Activated naive CD4-positive, alpha-beta T cell treated with anti-CD3 and anti-CD28 coated beads, Interleukin-2, amount 50 U/mL, for 72 hours (primary cell): ENCODE results near the gene PMFBP1. TPM values are rescaled to one million over a fixed set of nuclear protein-coding genes. Genes with fewer than 3 reads are reported as not detected.
A peak's percentile ranks its signal among the peaks of the same experiment; 100 is the strongest.
"Not testable (repeated sequence)": the region's sequence is repeated elsewhere in the genome, so short reads cannot be mapped to it uniquely, and the experiment has no call there.

Experiments
- ATAC-seq, 2 donors: fragments of 150-1000 bp; cut with Tn5 transposase; 2 replicates each; pipeline ENCODE4 v1.10.0; 2021; ENCODE audit warnings: mild to moderate bottlenecking in 2 of 2, moderate library complexity in 2 of 2
- DNase-seq, 2 donors: peaks; one replicate each; pipeline ENCODE4 v3.0.0; 2021 to 2022; ENCODE audit warnings: low spot score in 2 of 2
- H3K27ac Mint-ChIP-seq, 2 donors: one replicate each; pipeline ENCODE4 v1.8.0; 2022; ENCODE audit warnings: mild to moderate bottlenecking in 2 of 2, mixed read lengths in 2 of 2
- H3K36me3 Mint-ChIP-seq, 2 donors: one replicate each; pipeline ENCODE4 v1.8.0; 2022; ENCODE audit warnings: mixed read lengths in 2 of 2
- H3K9me3 Mint-ChIP-seq, 2 donors: one replicate each; pipeline ENCODE4 v1.8.0; 2022; ENCODE audit warnings: mixed read lengths in 2 of 2
- total RNA-seq, 2 donors: library from RNA; stranded (reverse); gene quantifications; one replicate each; pipeline ENCODE4 v1.2.3, GENCODE V29; 2022

PMFBP1 gene
- total RNA-seq, 2 donors from 2014 or later = 0.16 to 3.1 TPM

DNA sequence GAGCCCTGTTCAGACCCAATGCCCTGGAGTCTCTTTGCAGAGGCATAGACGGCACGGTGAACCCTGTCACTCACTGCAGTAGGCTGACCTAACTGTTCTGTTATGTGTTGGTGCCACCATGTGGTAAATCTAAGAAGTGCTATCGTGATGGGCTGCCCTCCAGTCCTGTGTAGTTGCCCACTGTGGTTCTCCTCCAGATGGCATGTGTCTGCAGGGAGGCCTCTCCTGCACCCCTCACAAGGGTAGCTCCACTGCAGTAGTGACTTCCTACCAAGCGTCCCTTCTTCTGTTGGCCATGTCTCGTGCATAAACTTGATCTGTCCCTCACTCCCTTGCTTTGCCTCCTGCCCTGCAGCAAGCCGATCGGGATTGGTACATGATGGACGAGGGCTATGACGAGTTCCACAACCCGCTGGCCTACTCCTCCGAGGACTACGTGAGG is 72.6 kb downstream of the PMFBP1 start:
- H3K27ac Mint-ChIP-seq = no peak overlapping the region
- ATAC-seq = peak; percentile 78 to 91
- no peaks in the 10 kb centered on the region for H3K9me3 Mint-ChIP-seq
- DNase-seq = peak in 1 of 2 donors; percentile 60
- H3K36me3 Mint-ChIP-seq = peaks cover 24 to 33% of the 10 kb centered on the region in 2 donors

DNA sequence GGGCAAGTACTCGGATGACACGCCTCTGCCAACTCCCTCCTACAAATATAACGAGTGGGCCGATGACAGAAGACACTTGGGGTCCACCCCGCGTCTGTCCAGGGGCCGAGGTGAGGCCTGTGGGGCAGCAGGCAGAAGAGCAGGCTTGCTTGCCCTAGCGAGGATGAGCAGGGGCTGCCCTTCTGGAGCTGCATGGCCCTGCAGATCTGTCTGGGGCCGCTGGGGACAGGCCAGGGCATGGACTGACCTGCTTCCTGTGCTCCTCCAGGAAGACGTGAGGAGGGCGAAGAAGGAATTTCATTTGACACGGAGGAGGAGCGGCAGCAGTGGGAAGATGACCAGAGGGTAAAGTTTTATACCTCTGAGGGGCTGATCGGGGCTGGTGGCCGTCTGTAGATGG is 73.0 kb downstream of the PMFBP1 start:
- Mint-ChIP-seq H3K36me3 (peaks cover 28 to 38% of the 10 kb centered on the region in 2 donors), H3K27ac (no peak overlapping the region), H3K9me3 (no peaks in the 10 kb centered on the region)
- DNase-seq = no peak
- peak in 1 of 2 donors; percentile 2 for ATAC-seq

DNA sequence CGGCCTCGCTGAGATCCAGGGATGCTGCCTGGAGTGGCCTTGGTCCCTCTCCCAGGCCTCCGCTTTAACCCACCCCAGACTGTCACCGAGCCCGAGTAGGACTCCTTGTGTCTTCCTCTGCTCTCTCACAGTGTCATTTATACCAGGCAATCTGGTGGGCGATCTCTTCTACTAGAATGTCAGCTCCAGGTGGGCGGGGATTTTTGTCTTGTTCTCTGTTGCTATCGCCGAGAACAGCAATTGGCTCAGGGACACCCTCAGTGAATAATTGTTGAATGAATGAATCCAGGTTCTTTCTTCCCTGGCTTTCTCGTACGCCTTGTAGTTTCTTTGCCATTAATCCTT is 77.7 kb downstream of the PMFBP1 start:
- Mint-ChIP-seq H3K36me3 (peaks cover 29 to 40% of the 10 kb centered on the region in 2 donors), H3K9me3 (no peaks in the 10 kb centered on the region), H3K27ac (peak overlapping the region; percentile 98 to 99)
- DNase-seq (no peak), ATAC-seq (no peak)

DNA sequence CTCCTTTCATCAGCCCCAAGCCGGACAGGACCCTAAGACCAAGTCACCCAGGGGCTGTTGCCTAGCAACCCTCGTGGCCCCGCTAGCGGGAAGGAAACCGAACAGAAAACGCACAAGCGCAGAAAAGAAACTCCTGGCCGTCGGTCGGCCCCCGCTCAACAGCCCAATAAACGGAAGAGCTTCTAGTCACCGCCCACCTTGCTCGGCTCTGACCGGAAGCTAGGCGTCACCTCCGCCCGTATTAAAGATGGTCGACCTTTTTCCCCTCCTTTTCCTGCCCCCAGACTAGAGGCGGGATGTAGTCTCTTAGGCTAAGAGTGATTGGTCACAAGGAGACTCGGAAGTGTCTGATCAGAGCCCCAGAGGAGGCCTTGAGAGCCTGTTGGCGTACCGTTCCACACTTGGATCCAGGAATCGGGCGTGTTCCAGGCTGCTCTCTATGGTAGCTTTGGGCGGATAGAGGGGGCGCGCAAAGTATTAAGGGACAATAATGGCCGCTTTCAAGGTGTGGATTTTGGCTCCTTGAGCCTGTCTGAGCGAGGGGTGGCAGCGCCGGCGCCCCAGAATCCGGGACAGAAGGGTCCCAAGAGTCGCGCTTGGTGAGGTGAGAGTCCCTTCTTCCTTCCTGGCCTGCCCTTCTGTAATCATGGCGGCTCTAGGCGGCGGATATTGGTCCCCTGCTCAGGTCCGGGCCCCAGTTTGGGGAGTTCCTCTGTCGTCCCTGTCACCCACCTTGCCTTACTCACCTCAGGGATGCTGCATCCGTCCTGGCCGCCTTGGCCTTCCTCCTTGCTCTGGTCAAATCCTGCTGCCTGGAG is 78.3 kb downstream of the PMFBP1 start, which contains the start of the genes DHX38 and TXNL4B:
TSS of gene DHX38 (plus strand) at position 400 of the 818 bp plus-strand sequence. CDS start 2,311 bp downstream, outside the sequence.
TSS of gene TXNL4B (minus strand) at position 173 of the 818 bp plus-strand sequence. CDS start 2,871 bp downstream, outside the sequence.
- H3K27ac Mint-ChIP-seq = peak within 1 kb of the TSS; percentile 98 to 99
- ATAC-seq (peak; percentile 96 to 97), DNase-seq (peak; percentile 85 to 93)
- peaks cover 35 to 42% of the 10 kb centered on the region in 2 donors for H3K36me3 Mint-ChIP-seq
- no peaks in the 10 kb centered on the region for H3K9me3 Mint-ChIP-seq

DNA sequence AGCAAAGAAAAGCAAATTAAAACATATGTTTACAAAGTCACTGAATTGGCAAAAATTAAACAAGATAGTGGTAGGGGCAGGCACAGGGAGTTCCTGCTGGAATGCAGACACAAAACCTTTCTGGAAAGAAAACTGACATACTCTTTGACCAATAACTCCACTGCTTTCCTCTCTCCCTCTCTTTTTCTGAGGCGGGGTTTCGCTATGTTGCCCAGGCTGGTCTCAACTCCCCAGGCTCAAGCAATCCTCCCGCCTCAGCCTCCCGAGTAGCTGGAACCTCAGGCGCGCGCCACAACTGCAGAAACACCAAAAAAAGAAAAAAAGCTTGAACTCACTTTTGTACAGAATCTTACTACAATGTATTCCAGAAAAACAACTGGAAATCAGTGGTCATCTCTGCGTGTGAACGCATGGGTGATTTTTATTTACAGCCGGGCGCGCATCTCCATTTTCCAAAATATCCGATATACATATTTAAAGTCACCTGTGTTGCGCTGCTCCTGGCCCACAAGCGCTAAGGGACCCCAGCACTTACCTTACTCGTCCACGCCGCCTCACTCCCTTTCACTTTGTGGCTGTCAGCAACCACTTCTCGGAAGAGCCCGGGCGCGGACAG is 79.0 kb downstream of the PMFBP1 start:
- H3K9me3 Mint-ChIP-seq = no peaks in the 10 kb centered on the region
- peak overlapping the region; percentile 98 to 99 for H3K27ac Mint-ChIP-seq
- peaks cover 35 to 39% of the 10 kb centered on the region in 2 donors for H3K36me3 Mint-ChIP-seq
- DNase-seq (no peak), ATAC-seq (no peak)

DNA sequence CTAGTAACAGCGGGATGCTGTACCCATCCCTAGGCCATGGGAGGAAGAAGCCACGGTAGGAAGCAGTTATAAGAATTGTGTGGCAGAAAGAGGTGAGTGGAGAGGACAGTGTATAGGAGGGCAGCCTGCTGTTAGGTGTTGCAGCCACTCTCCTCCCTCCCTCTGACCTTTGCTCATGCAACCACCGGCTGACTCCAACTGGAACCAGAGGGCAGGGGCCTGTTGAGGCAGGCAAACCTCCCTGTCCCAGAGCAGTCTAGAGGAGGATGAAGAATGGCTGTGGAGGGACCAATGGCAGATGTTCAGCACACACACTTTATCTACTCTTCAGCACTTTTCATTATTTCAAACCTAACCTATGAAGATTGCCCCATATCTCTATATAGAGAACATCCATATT is 80.7 kb downstream of the PMFBP1 start:
- DNase-seq = no peak
- peak overlapping the region; percentile 18 to 51 for H3K27ac Mint-ChIP-seq
- no peaks in the 10 kb centered on the region for H3K9me3 Mint-ChIP-seq
- no peak for ATAC-seq
- H3K36me3 Mint-ChIP-seq = peaks cover 31 to 32% of the 10 kb centered on the region in 2 donors

DNA sequence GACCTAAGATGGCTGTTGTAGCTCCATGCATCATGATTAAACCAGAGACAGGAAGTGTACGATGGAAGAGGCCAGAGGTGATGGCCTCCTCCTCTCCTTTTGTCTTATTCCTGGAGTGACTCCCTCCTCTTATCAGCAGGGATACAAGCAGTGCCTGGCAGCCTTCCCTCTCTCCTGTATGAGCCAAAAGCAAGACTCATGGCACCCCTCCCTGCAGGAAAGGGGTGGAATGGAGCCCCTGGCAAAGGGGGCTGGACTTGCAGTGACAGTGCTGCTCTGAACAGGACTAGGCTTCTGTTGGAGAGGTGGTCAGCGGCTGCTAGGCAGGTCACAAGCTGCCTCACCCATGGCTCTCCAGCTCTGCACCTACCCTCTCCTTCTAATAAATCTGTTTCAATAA is 87.0 kb downstream of the PMFBP1 start:
- no peak overlapping the region for H3K27ac Mint-ChIP-seq
- DNase-seq (no peak), ATAC-seq (no peak)
- H3K36me3 Mint-ChIP-seq = peaks cover 31 to 40% of the 10 kb centered on the region in 2 donors
- peaks cover 0 to 5% of the 10 kb centered on the region in 2 donors for H3K9me3 Mint-ChIP-seq

DNA sequence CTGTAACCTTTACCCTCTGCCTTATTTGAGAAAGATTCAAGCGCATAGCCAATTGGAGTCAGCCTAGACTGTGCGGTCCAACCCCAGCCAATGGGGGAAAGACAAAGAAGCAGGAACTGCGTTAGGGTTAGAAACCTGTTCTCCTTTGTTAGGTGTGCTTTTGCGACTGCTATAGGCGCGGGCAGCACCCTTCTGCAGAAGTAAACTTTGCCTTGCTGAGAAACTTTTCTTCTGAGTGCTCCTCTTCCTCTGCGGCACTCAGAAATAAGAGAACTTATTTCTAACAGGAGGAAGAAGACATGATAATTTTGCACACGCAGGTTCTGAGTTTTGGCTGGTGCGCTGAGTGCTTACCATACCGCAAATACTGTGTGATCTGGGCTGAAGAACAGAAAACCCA is 87.5 kb downstream of the PMFBP1 start:
- ATAC-seq = no peak
- Mint-ChIP-seq H3K36me3 (peaks cover 31 to 36% of the 10 kb centered on the region in 2 donors), H3K9me3 (peaks cover 0 to 5% of the 10 kb centered on the region in 2 donors), H3K27ac (no peak overlapping the region)
- no peak for DNase-seq

DNA sequence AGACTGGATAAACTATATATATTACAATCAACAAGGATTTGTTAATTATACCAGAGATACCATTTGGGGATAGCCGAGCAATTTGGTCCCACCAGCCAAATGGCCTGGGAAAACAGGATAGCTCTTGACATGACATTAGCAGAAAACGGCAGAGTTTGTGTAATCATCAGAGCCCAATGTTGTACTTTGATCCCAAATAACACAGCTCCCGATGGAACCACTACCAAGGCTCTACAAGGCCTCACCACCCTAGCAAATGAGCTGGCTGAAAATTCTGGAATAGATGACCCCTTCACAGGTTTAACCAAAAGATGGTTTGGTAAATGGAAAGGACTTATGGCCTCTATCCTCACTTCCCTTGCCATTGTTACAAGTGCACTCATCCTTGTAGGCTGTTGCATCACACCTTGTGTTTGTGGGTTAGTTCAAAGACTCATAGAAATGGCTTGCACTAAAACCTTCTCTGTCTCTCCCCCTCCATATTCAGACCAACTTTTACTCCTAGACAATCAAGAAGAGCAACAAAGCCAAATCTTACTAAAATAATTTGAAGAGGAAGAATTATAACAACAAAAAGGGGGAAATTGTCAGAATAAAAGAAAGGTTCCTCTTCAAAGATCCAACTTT is 88.1 kb downstream of the PMFBP1 start:
- peaks cover 27 to 30% of the 10 kb centered on the region in 2 donors for H3K36me3 Mint-ChIP-seq
- peaks cover 0 to 5% of the 10 kb centered on the region in 2 donors for H3K9me3 Mint-ChIP-seq
- H3K27ac Mint-ChIP-seq = no peak overlapping the region
- DNase-seq (no peak), ATAC-seq (no peak)

DNA sequence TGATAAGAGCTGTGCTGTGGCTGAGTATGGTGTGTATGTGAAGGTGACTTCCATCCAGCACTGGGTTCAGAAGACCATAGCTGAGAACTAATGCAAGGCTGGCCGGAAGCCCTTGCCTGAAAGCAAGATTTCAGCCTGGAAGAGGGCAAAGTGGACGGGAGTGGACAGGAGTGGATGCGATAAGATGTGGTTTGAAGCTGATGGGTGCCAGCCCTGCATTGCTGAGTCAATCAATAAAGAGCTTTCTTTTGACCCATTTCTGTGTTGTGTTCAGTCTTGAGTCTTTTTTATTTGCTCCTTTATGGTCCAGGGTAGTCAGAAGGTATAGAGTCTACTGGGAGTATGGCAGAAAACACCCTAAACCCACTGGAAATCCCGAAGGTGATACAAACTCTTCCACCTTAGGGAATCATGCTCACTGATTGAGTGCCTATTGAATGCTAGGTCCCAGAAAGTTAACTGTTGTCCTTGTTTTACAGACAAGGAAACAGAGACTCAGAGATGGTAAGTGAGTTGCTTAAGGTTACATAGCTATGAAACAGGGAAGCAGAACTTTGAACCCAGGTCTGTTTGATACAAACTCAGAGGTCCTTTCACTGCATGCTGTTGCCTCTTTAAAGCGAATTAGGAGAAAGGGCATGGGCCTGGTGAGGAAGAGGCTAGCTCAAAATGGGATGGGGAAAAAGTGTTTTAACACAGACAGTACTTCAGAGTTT is 94.8 kb downstream of the PMFBP1 start:
- ATAC-seq, H3K36me3 Mint-ChIP-seq, H3K9me3 Mint-ChIP-seq, H3K27ac Mint-ChIP-seq, DNase-seq: not testable (repeated sequence)

DNA sequence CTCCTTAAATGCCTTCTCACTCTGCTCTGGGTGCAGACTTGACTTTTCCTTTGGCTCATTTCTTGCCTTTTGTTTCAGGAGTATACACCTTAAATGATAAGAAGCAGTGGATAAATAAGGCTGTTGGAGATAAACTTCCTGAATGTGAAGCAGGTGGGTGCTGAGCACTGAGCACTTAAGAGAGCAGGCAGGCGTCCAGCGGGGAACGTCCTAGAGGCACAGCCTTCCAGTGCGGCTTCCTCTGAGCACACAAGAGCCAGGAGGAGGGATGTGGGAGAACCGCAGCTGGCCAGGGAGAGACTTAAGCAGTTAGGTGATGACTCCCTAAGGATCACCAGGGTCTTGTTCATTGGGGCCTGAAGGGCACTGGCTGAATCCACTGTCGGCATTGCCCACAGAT is 96.9 kb downstream of the PMFBP1 start:
- H3K9me3 Mint-ChIP-seq, H3K27ac Mint-ChIP-seq, DNase-seq, ATAC-seq, H3K36me3 Mint-ChIP-seq: not testable (repeated sequence)

DNA sequence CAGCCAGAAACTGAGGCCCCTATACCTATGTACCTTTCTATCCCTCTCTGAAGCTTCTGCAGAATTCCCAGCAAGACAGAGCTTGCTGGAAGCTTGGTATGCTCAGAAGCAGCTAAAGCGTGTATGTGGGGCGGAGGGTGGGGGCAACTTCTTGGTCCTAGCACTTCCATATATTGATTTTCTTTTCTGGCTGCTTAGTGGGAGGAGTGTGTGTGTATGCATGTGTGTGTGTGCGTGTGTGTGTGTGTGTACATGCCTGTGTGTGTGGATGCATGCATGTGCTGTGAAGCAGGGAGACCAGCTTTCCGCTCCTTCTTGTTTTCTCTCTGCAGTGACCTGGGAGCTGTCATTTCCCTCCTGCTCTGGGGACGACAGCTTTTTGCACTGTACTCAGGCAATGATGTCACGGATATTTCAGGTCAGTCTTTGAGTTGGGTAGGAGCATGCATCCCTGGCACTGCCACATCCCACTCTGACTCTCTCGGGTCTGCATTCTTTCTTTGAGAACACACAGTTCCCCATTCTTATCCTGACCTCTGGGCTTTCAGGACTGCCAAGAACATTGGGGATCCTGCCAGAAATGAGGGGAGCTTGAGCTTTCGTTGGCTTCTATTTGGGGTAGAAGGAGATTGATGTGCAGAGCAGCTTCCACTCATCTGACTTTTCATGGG is 98.3 kb downstream of the PMFBP1 start:
- ATAC-seq = no peak
- Mint-ChIP-seq H3K36me3 (no peaks in the 10 kb centered on the region), H3K9me3 (no peaks in the 10 kb centered on the region), H3K27ac (no peak overlapping the region)
- DNase-seq = no peak

DNA sequence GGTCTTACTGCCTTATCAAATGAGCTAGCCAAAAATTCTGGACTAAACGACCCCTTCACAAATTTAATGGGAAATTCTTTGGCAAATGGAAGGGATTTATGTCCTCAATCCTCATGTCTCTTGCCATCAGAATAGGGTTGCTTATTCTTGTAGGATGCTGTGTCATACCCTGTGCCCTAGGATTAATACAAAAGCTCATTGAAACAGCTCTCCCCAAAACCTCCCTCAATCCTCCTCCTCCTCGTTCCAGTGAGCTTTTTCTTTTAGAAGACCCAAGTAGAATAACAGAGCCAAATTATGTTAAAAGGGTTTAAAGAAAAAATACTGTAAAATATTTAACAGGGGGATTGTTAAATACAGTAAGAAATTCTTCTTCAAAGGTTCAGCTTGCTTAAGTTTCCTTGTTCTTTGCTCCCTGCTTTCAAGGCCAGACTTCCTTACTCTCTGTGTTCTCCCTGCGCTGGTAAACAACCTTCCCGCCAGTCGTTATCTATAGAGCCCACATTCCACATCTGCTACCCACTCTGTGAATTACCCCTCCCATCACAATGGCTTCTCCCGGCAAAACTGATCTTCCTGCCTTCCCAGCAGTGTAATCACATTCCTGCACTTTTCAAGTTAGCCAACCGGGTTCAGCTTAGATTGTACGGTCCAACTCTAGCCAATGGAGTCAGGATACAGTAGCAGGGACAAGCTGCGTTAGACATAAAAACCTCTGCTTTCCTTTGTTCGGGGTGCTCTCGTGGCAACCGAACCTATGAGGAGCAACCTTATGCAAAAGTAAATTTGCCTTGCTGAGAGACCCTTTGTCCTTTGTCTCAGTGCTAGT is 99.2 kb downstream of the PMFBP1 start:
- ATAC-seq = no peak
- Mint-ChIP-seq H3K36me3 (no peaks in the 10 kb centered on the region), H3K27ac (no peak overlapping the region), H3K9me3 (no peaks in the 10 kb centered on the region)
- no peak for DNase-seq
